DND-41 (cell line): Measurements from ENCODE around the gene BCLAF3.
A peak's percentile ranks its signal among the peaks of the same experiment; 100 is the strongest.

Experiments
- ATAC-seq: fragments of 200-7000 bp; cut with Tn5 transposase; 3 replicates; pipeline ENCODE4 v1.9.1; 2021; ENCODE audit warnings: low read depth; ENCODE audit not compliant: insufficient read depth
- DNase-seq: peaks from one replicate; pipeline ENCODE4 v3.0.0-alpha.2; 2020
- H2AFZ ChIP-seq: 2 replicates; pipeline ENCODE4 v1.6.0; 2012; ENCODE audit warnings: low read depth, low read length
- H3K27ac ChIP-seq: 2 replicates; pipeline ENCODE4 v1.5.1; 2012; ENCODE audit warnings: low read length, inconsistent platforms
- H3K27me3 ChIP-seq: fragments of 200-600 bp; sonication (generic); 2 replicates; pipeline ENCODE4 v1.6.0; 2012; ENCODE audit warnings: low read length, mild to moderate bottlenecking, inconsistent platforms; ENCODE audit not compliant: insufficient read depth, poor library complexity
- H3K36me3 ChIP-seq: 2 replicates; pipeline ENCODE4 v1.5.1; 2012; ENCODE audit warnings: low read length, inconsistent platforms; ENCODE audit not compliant: insufficient read depth
- H3K4me1 ChIP-seq: 2 replicates; pipeline ENCODE4 v1.5.1; 2012; ENCODE audit warnings: mild to moderate bottlenecking, low read length; ENCODE audit not compliant: insufficient read depth
- H3K4me2 ChIP-seq: 2 replicates; pipeline ENCODE4 v1.6.0; 2012; ENCODE audit warnings: mild to moderate bottlenecking, moderate library complexity, low read length, inconsistent platforms; ENCODE audit not compliant: insufficient read depth
- H3K4me3 ChIP-seq, 2 experiments: fragments of 200-600 bp in 1 of 2; shearing (Covaris generic) in 1 of 2; 2 replicates each; pipeline ENCODE4 v1.5.1; 2012 to 2016; ENCODE audit warnings: inconsistent platforms in 2 of 2, low read length in 2 of 2, mild to moderate bottlenecking in 2 of 2, low read depth in 1 of 2, moderate library complexity in 1 of 2
- H3K79me2 ChIP-seq: 2 replicates; pipeline ENCODE4 v1.6.0; 2012; ENCODE audit warnings: low read length, inconsistent platforms; ENCODE audit not compliant: insufficient read depth
- H3K9ac ChIP-seq: 2 replicates; pipeline ENCODE4 v1.6.0; 2012; ENCODE audit warnings: low read depth, mild to moderate bottlenecking, inconsistent platforms, low read length, moderate library complexity
- H3K9me3 ChIP-seq: 2 replicates; pipeline ENCODE4 v1.5.1; 2012; ENCODE audit warnings: low read length, moderate library complexity, mild to moderate bottlenecking, inconsistent platforms; ENCODE audit not compliant: insufficient read depth, severe bottlenecking
- H4K20me1 ChIP-seq: 2 replicates; pipeline ENCODE4 v1.6.0; 2012; ENCODE audit warnings: low read length; ENCODE audit not compliant: insufficient read depth
- CTCF ChIP-seq: IDR thresholded peaks from 2 replicates; pipeline ENCODE4 v1.5.1; 2012; ENCODE audit warnings: borderline replicate concordance, low read length, moderate library complexity, mild to moderate bottlenecking; ENCODE audit not compliant: poor library complexity, severe bottlenecking; ENCODE audit errors: extremely low read depth
- EZH2 ChIP-seq: IDR thresholded peaks from 3 replicates; pipeline ENCODE4 v1.6.1; 2012; ENCODE audit warnings: borderline replicate concordance, low read depth, mild to moderate bottlenecking, moderate library complexity, low read length, inconsistent platforms; ENCODE audit not compliant: severe bottlenecking

The BCLAF3 gene

GRCh38 chrX:19990151-19990555 lies 708 bp downstream of the BCLAF3 start:
- peak overlapping the region; percentile 69 for H2AFZ ChIP-seq
- H3K4me2 ChIP-seq, result peak overlapping the region; percentile 85
- peaks cover 21% of the 10 kb centered on the region for H3K4me1 ChIP-seq
- no peaks in the 10 kb centered on the region for H4K20me1 ChIP-seq
- H3K9ac ChIP-seq, result peak overlapping the region; percentile 62
- H3K79me2 ChIP-seq, result peaks cover 25% of the 10 kb centered on the region
- H3K27me3 ChIP-seq, result no peaks in the 10 kb centered on the region
- TF ChIP-seq CTCF (no peak), EZH2 (no peak)
- peak; percentile 25 for ATAC-seq
- no peaks in the 10 kb centered on the region for H3K9me3 ChIP-seq
- DNase-seq, result no peak
- no peaks in the 10 kb centered on the region for H3K36me3 ChIP-seq
- peak overlapping the region; percentile 57 for H3K27ac ChIP-seq
- peak overlapping the region; percentile 50 to 77 for H3K4me3 ChIP-seq

- no peak overlapping the region for H3K4me3 ChIP-seq
- H3K36me3 ChIP-seq, result no peaks in the 10 kb centered on the region
- no peak overlapping the region for H3K4me2 ChIP-seq
- DNase-seq, result no peak
- H3K27me3 ChIP-seq, result no peaks in the 10 kb centered on the region
- H3K9ac ChIP-seq, result no peak overlapping the region
- no peaks in the 10 kb centered on the region for H3K9me3 ChIP-seq
- no peak for ATAC-seq
- TF ChIP-seq CTCF, result no peak
- TF ChIP-seq EZH2, result no peak
- no peak overlapping the region for H3K27ac ChIP-seq
- H3K79me2 ChIP-seq, result peaks cover 26% of the 10 kb centered on the region
- H4K20me1 ChIP-seq, result no peaks in the 10 kb centered on the region
- peaks cover 21% of the 10 kb centered on the region for H3K4me1 ChIP-seq
- no peak overlapping the region for H2AFZ ChIP-seq
Measured at GRCh38 chrX:19987856-19988255, 3.0 kb downstream of the BCLAF3 start.

GRCh38 chrX:19986531-19986930 lies 4.3 kb downstream of the BCLAF3 start:
- Histone ChIP-seq H3K4me1 (peaks cover 19% of the 10 kb centered on the region), H3K9me3 (no peaks in the 10 kb centered on the region), H3K79me2 (peaks cover 26% of the 10 kb centered on the region), H4K20me1 (no peaks in the 10 kb centered on the region), H3K4me3 (no peak overlapping the region), H3K27me3 (no peaks in the 10 kb centered on the region), H3K36me3 (no peaks in the 10 kb centered on the region), H3K9ac (no peak overlapping the region), H3K4me2 (no peak overlapping the region), H2AFZ (no peak overlapping the region), H3K27ac (no peak overlapping the region)
- TF ChIP-seq EZH2 (no peak), CTCF (no peak)
- DNase-seq (no peak), ATAC-seq (no peak)

DNA sequence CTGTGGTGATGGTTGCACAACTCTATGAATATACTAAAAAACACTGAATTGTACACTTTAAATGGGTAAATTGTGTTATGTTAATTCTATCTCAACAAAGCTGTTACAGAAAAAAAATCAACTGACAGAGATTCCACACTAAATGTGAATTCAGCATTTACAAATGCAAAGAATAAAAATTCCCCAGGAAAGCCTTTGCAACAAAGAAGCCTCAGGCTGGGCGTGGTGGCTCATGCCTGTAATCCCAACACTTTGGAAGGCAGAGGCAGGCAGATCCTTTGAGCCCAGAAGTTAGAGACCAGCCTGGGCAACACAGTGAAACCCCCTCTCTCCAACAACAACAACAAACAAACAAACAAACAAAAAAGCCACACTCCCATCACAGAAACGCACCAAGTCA lies 8.9 kb downstream of the BCLAF3 start:
- TF ChIP-seq CTCF (no peak), EZH2 (no peak)
- Histone ChIP-seq H3K27ac (no peak overlapping the region), H3K4me2 (no peak overlapping the region), H3K36me3 (peaks cover 3% of the 10 kb centered on the region; the same call in 1 of the 2 replicates), H2AFZ (no peak overlapping the region), H3K4me1 (no peaks in the 10 kb centered on the region), H3K9me3 (peaks cover 6% of the 10 kb centered on the region), H4K20me1 (no peaks in the 10 kb centered on the region), H3K4me3 (no peak overlapping the region), H3K79me2 (peaks cover 11% of the 10 kb centered on the region; the same call in 1 of the 2 replicates), H3K9ac (no peak overlapping the region), H3K27me3 (no peaks in the 10 kb centered on the region)
- no peak for DNase-seq
- no peak for ATAC-seq
